Spinal cord (tissue), 10 donors: ENCODE results near the gene AHR. TPM values are rescaled to one million over a fixed set of nuclear protein-coding genes. Genes with fewer than 3 reads are reported as not detected.

ENCODE experiments used
- DNase-seq, 6 donors: peaks; one replicate each; pipeline versions ENCODE4 v3.0.0 to v3.0.0-alpha.2; 2013 to 2015; ENCODE audit warnings: low spot score in 6 of 6, low read depth in 4 of 6
- H3K27ac ChIP-seq: one replicate; pipeline ENCODE4 v1.5.1; 2013; ENCODE audit warnings: low read depth, low read length, control low read depth
- H3K27me3 ChIP-seq: one replicate; pipeline ENCODE4 v1.6.1; 2013; ENCODE audit warnings: low read length; ENCODE audit not compliant: control insufficient read depth, insufficient read depth
- H3K36me3 ChIP-seq: one replicate; pipeline ENCODE4 v1.6.1; 2013; ENCODE audit warnings: low read length; ENCODE audit not compliant: control insufficient read depth, insufficient read depth
- H3K4me1 ChIP-seq: one replicate; pipeline ENCODE4 v1.6.1; 2013; ENCODE audit warnings: low read length; ENCODE audit not compliant: control insufficient read depth, insufficient read depth
- H3K4me3 ChIP-seq: one replicate; pipeline ENCODE4 v1.5.1; 2013; ENCODE audit warnings: low read depth, low read length, control low read depth
- H3K9me3 ChIP-seq: one replicate; pipeline ENCODE4 v1.6.1; 2013; ENCODE audit warnings: low read length; ENCODE audit not compliant: control insufficient read depth, insufficient read depth
- WGBS: methylation state at CpG from one replicate; pipeline ENCODE4 v1.1.5; 2013; ENCODE audit warnings: missing lambda C conversion rate; ENCODE audit not compliant: insufficient coverage; 5-methylcytosine and 5-hydroxymethylcytosine counted together
- long read RNA-seq, 4 donors: transcript quantifications; one replicate each; lab custom pipeline, GENCODE V29; 2026
- polyA plus RNA-seq, 2 donors: library from polyadenylated mRNA; unstranded; fragments of 120-200 nt; gene quantifications; one replicate each; pipeline ENCODE4 v1.2.1, GENCODE V29; 2013; ENCODE audit not compliant: insufficient read length in 2 of 2
- total RNA-seq, 2 donors: library from RNA; depleted of rRNA in 1 of 2; stranded (reverse); fragments of 120-200 nt in 1 of 2; fragments of >200 nt in 1 of 2; gene quantifications; one replicate each; pipeline versions ENCODE4 v1.2.3 to v1.2.4, GENCODE V29; 2013 to 2014
- donor health status: healthy.

Gene AHR
- total RNA-seq: 10 to 100 TPM; 48.8 to 68.4 TPM
- 1 to 10 TPM; 8.4 to 8.7 TPM for polyA plus RNA-seq
- long read RNA-seq, donor 1: 0 reads
- long read RNA-seq, donor 2: 0 reads
- long read RNA-seq, donor 3: 0 reads
- long read RNA-seq, donor 4, partial matches to known transcripts: 0 of 6 reads
- long read RNA-seq, donor 4, other reads (novel, unspliced or antisense): 6 of 6 reads

- DNase-seq: peak; percentile 49 to 98 (median 80)
- peaks cover 3% of the 10 kb centered on the region for H3K4me1 ChIP-seq
- H3K4me3 ChIP-seq: peak within 1 kb of the TSS; percentile 72
- H3K9me3 ChIP-seq: no peaks in the 10 kb centered on the region
- no peaks in the 10 kb centered on the region for H3K36me3 ChIP-seq
- H3K27ac ChIP-seq: peak within 1 kb of the TSS; percentile 70
- no peaks in the 10 kb centered on the region for H3K27me3 ChIP-seq
- WGBS: 3% methylated on average over 38 of the region's 46 CpGs
Measured at GRCh38 chr7:17298102-17298839, at the start of gene AHR. AHR (plus strand) TSS chr7:17298652; CDS start chr7:17299265, 613 bp downstream.

GRCh38 chr7:17253885-17254284 lies 44.6 kb upstream of the AHR start:
- WGBS: no CpG with 5 or more reads among the region's 3 CpGs
- H3K4me3 ChIP-seq: no peak overlapping the region
- no peaks in the 10 kb centered on the region for H3K27me3 ChIP-seq
- DNase-seq: no peak
- H3K9me3 ChIP-seq: no peaks in the 10 kb centered on the region
- no peaks in the 10 kb centered on the region for H3K4me1 ChIP-seq
- H3K27ac ChIP-seq: no peak overlapping the region
- H3K36me3 ChIP-seq: no peaks in the 10 kb centered on the region

GRCh38 chr7:17255926-17256325 lies 42.5 kb upstream of the AHR start:
- no peak overlapping the region for H3K27ac ChIP-seq
- H3K4me3 ChIP-seq: no peak overlapping the region
- no peaks in the 10 kb centered on the region for H3K4me1 ChIP-seq
- no peaks in the 10 kb centered on the region for H3K36me3 ChIP-seq
- no peaks in the 10 kb centered on the region for H3K9me3 ChIP-seq
- WGBS: no CpG with 5 or more reads among the region's 1 CpG
- DNase-seq: no peak
- H3K27me3 ChIP-seq: no peaks in the 10 kb centered on the region

GRCh38 chr7:17256375-17256774 lies 42.1 kb upstream of the AHR start:
- 100% methylated on average over 1 of the region's 2 CpGs for WGBS

GRCh38 chr7:17266565-17266964 lies 31.9 kb upstream of the AHR start:
- no peak overlapping the region for H3K27ac ChIP-seq
- peaks cover 11% of the 10 kb centered on the region for H3K9me3 ChIP-seq
- no peaks in the 10 kb centered on the region for H3K27me3 ChIP-seq
- no peaks in the 10 kb centered on the region for H3K36me3 ChIP-seq
- DNase-seq: no peak
- no peaks in the 10 kb centered on the region for H3K4me1 ChIP-seq
- no peak overlapping the region for H3K4me3 ChIP-seq

More at GRCh38 chr7:17256375-17256774, 42.1 kb upstream of the AHR start:
- Histone ChIP-seq H3K4me1 (no peaks in the 10 kb centered on the region), H3K27ac (no peak overlapping the region), H3K27me3 (no peaks in the 10 kb centered on the region), H3K4me3 (no peak overlapping the region), H3K9me3 (no peaks in the 10 kb centered on the region), H3K36me3 (no peaks in the 10 kb centered on the region)
- no peak for DNase-seq

GRCh38 chr7:17269341-17270221 lies 28.9 kb upstream of the AHR start:
- Histone ChIP-seq H3K36me3 (no peaks in the 10 kb centered on the region), H3K9me3 (peaks cover 11% of the 10 kb centered on the region), H3K4me3 (no peak overlapping the region), H3K4me1 (no peaks in the 10 kb centered on the region), H3K27ac (no peak overlapping the region), H3K27me3 (no peaks in the 10 kb centered on the region)
- no peak for DNase-seq
- no CpG with 5 or more reads among the region's 3 CpGs for WGBS

- DNase-seq: no peak
- WGBS: 43% methylated on average over 3 of the region's 5 CpGs
- no peak overlapping the region for H3K4me3 ChIP-seq
- no peaks in the 10 kb centered on the region for H3K27me3 ChIP-seq
- peaks cover 10% of the 10 kb centered on the region for H3K9me3 ChIP-seq
- H3K36me3 ChIP-seq: no peaks in the 10 kb centered on the region
- H3K27ac ChIP-seq: no peak overlapping the region
- no peaks in the 10 kb centered on the region for H3K4me1 ChIP-seq
Measured at GRCh38 chr7:17274551-17275245, 23.8 kb upstream of the AHR start.

GRCh38 chr7:17275749-17276671 lies 22.4 kb upstream of the AHR start:
- H3K27me3 ChIP-seq: no peaks in the 10 kb centered on the region
- no peaks in the 10 kb centered on the region for H3K4me1 ChIP-seq
- peak in 1 of 6 donors; percentile 26 for DNase-seq
- WGBS: no CpG with 5 or more reads among the region's 4 CpGs
- no peak overlapping the region for H3K27ac ChIP-seq
- no peaks in the 10 kb centered on the region for H3K36me3 ChIP-seq
- no peaks in the 10 kb centered on the region for H3K9me3 ChIP-seq
- H3K4me3 ChIP-seq: no peak overlapping the region
